ENCODE measurements around the gene IBTK. TPM values are rescaled to one million over a fixed set of nuclear protein-coding genes. Genes with fewer than 3 reads are reported as not detected.

The IBTK gene
- polyA plus RNA-seq, 1 donor (not counting 4 experiments of a cell fraction or from before 2014, with no cell fraction given): 27.0 TPM

DNA sequence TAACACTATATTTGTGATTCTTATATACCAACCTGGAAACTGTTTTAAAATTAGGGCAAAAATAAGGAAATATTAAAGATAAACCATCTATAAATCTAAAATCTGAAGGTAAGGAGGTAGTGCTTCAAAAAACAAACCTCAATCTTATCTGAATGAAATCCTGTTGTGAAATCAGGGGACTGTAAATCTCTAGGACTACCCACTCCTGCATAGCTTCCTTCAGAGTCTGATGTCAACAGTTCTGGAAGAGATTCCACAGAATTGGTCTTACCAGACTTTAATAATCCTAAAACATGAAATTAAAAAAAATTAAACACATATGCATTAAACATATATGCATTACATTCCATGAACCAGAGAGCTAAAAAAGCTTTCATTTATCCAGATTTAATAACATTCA is 51.4 kb downstream of the IBTK start:
- dilution Hi-C loops (cut with MboI; ENCODE audit: extremely low pct_ligation_motif_present, low sequenced_read_pairs): no loop called here
- no peaks in the 10 kb centered on the region for H3K27me3 ChIP-seq (ENCODE audit: control insufficient read depth, extremely low read depth, insufficient read depth, low read length)
- FAIRE-seq: no peak

DNA sequence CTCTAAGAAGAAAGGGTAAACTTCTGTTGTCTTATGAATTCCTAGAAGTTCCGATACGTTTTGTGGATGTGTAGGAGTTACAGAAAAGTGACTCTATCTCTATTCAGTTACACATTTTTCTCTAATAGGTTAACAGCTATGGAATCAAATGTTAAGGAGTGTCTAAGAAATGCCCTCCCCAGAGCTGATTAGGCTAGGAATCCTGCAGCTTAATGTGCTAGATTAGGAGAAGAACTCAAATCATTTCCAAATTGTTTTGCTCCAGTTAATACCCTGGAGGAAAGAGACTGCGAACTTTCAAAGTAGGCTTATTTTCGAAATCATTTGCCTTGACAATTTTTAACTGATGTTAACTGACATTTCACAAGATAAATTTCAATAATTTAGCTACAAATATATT is 51.9 kb downstream of the IBTK start:
- no peak for FAIRE-seq
- Histone ChIP-seq H3K4me1 (ENCODE audit: control insufficient read depth, extremely low read depth, insufficient read depth, low read length) (no peaks in the 10 kb centered on the region), H3K4me2 (ENCODE audit: control insufficient read depth, extremely low read depth, insufficient read depth, low read depth, low read length) (no peak overlapping the region), H3K27me3 (ENCODE audit: control insufficient read depth, extremely low read depth, insufficient read depth, low read length) (no peaks in the 10 kb centered on the region), H3K9me1 (ENCODE audit: control insufficient read depth, extremely low read depth, insufficient read depth, low read length) (no peaks in the 10 kb centered on the region), H3K36me3 (ENCODE audit: control insufficient read depth in 2 of 2, extremely low read depth in 1 of 2, insufficient read depth in 2 of 2, low read length in 2 of 2) (peaks cover 3 to 21% of the 10 kb centered on the region in 2 experiments), H3K79me2 (ENCODE audit: control insufficient read depth, insufficient read depth, low read length) (no peaks in the 10 kb centered on the region), H3K27ac (ENCODE audit: control insufficient read depth, insufficient read depth, low read length) (no peak overlapping the region), H3K9ac (ENCODE audit: control insufficient read depth, extremely low read depth, insufficient read depth, low read length) (no peak overlapping the region), H3K9me3 (ENCODE audit: control insufficient read depth, low read depth, low read length) (no peaks in the 10 kb centered on the region), H2AFZ (ENCODE audit: control insufficient read depth, low read length) (no peak overlapping the region), H3K4me3 (ENCODE audit: control insufficient read depth in 2 of 3, extremely low read depth in 1 of 3, insufficient read depth in 2 of 3, low read depth in 1 of 3, low read length in 3 of 3) (no peak overlapping the region), H4K20me1 (ENCODE audit: control insufficient read depth, extremely low read depth, insufficient read depth, low read length) (no peaks in the 10 kb centered on the region)
- no peak for DNase-seq (ENCODE audit: low read depth, low spot score)
- dilution Hi-C loops (cut with MboI; ENCODE audit: extremely low pct_ligation_motif_present, low sequenced_read_pairs): no loop called here
- TF ChIP-seq, protein P1, sequence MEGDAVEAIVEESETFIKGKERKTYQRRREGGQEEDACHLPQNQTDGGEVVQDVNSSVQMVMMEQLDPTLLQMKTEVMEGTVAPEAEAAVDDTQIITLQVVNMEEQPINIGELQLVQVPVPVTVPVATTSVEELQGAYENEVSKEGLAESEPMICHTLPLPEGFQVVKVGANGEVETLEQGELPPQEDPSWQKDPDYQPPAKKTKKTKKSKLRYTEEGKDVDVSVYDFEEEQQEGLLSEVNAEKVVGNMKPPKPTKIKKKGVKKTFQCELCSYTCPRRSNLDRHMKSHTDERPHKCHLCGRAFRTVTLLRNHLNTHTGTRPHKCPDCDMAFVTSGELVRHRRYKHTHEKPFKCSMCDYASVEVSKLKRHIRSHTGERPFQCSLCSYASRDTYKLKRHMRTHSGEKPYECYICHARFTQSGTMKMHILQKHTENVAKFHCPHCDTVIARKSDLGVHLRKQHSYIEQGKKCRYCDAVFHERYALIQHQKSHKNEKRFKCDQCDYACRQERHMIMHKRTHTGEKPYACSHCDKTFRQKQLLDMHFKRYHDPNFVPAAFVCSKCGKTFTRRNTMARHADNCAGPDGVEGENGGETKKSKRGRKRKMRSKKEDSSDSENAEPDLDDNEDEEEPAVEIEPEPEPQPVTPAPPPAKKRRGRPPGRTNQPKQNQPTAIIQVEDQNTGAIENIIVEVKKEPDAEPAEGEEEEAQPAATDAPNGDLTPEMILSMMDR (optimal IDR thresholded peaks at IDR 0.05 in 1 of 3, IDR thresholded peaks at IDR 0.05 in 1 of 3, conservative IDR thresholded peaks at IDR 0.05 in 1 of 3; ENCODE audit: extremely low read depth in 1 of 3, insufficient read depth in 2 of 3, low read length in 3 of 3): no peak
- TF ChIP-seq EZH2 (IDR thresholded peaks at IDR 0.05; ENCODE audit: low read length): no peak

More for the DNA sequence above, 51.4 kb downstream of the IBTK start:
- H2AFZ ChIP-seq (ENCODE audit: control insufficient read depth, low read length): no peak overlapping the region
- TF ChIP-seq EZH2 (IDR thresholded peaks at IDR 0.05; ENCODE audit: low read length): no peak
- TF ChIP-seq, protein P1 (optimal IDR thresholded peaks at IDR 0.05 in 1 of 3, IDR thresholded peaks at IDR 0.05 in 1 of 3, conservative IDR thresholded peaks at IDR 0.05 in 1 of 3; ENCODE audit: extremely low read depth in 1 of 3, insufficient read depth in 2 of 3, low read length in 3 of 3): no peak
- H3K4me2 ChIP-seq (ENCODE audit: control insufficient read depth, extremely low read depth, insufficient read depth, low read depth, low read length): no peak overlapping the region
- peaks cover 5 to 19% of the 10 kb centered on the region in 2 experiments for H3K36me3 ChIP-seq (ENCODE audit: control insufficient read depth in 2 of 2, extremely low read depth in 1 of 2, insufficient read depth in 2 of 2, low read length in 2 of 2)
- no peak overlapping the region for H3K4me3 ChIP-seq (ENCODE audit: control insufficient read depth in 2 of 3, extremely low read depth in 1 of 3, insufficient read depth in 2 of 3, low read depth in 1 of 3, low read length in 3 of 3)
- no peak overlapping the region for H3K27ac ChIP-seq (ENCODE audit: control insufficient read depth, insufficient read depth, low read length)
- no peaks in the 10 kb centered on the region for H3K4me1 ChIP-seq (ENCODE audit: control insufficient read depth, extremely low read depth, insufficient read depth, low read length)
- H3K9ac ChIP-seq (ENCODE audit: control insufficient read depth, extremely low read depth, insufficient read depth, low read length): no peak overlapping the region
- no peaks in the 10 kb centered on the region for H4K20me1 ChIP-seq (ENCODE audit: control insufficient read depth, extremely low read depth, insufficient read depth, low read length)
- no peaks in the 10 kb centered on the region for H3K9me1 ChIP-seq (ENCODE audit: control insufficient read depth, extremely low read depth, insufficient read depth, low read length)
- H3K9me3 ChIP-seq (ENCODE audit: control insufficient read depth, low read depth, low read length): no peaks in the 10 kb centered on the region
- DNase-seq (ENCODE audit: low read depth, low spot score): no peak
- no peaks in the 10 kb centered on the region for H3K79me2 ChIP-seq (ENCODE audit: control insufficient read depth, insufficient read depth, low read length)
